Endothelial cell of umbilical vein (primary cell): ENCODE measurements around the gene TTC33. TPM values are rescaled to one million over a fixed set of nuclear protein-coding genes. Genes with fewer than 3 reads are reported as not detected.

ENCODE experiments used
- BruUV-seq: library from RNA; stranded (reverse); fragments of 400-500 nt; replicated peaks from 2 replicates; lab custom pipeline; 2021; lab: Mats Ljungman, UMichigan
- CTCF ChIA-PET: fragments of 300-600, 350-600 bp; sonication (Branson Sonifier 250); formaldehyde crosslinking; loops from one replicate; lab custom pipeline; 2021; ENCODE audit warnings: antibody characterized with exemption, inconsistent platforms; lab: Charles Lee
- POLR2A ChIA-PET: fragments of 300-600, 350-600 bp; sonication (Branson Sonifier 250); formaldehyde crosslinking; loops from one replicate; lab custom pipeline; 2021; ENCODE audit warnings: antibody characterized with exemption, inconsistent platforms; lab: Charles Lee
- DNase-seq: peaks from one replicate; pipeline ENCODE4 v3.0.0-alpha.2; 2011; ENCODE audit warnings: low read depth, low spot score
- FAIRE-seq: peaks from 2 replicates; lab custom pipeline; 2011; peaks lifted over from hg19 to GRCh38; lab: Jason Lieb, UNC
- H2AFZ ChIP-seq: 2 replicates; pipeline ENCODE4 v1.6.0; 2012; ENCODE audit warnings: low read depth, low read length, control low read depth, inconsistent platforms
- H3K27ac ChIP-seq: 2 replicates; pipeline ENCODE4 v1.5.1; 2011; ENCODE audit warnings: low read depth, mild to moderate bottlenecking, control low read depth, low read length, moderate library complexity; ENCODE audit not compliant: insufficient read depth
- H3K27me3 ChIP-seq, 2 experiments: 2 replicates each; pipeline versions ENCODE4 v1.6.0 to v1.6.1; 2011; ENCODE audit warnings: low read length in 2 of 2, mixed read lengths in 1 of 2; ENCODE audit not compliant: control insufficient read depth in 2 of 2, insufficient read depth in 2 of 2
- H3K36me3 ChIP-seq, 2 experiments: 2 replicates in 1 of 2; 3 replicates in 1 of 2; pipeline ENCODE4 v1.5.1; 2011; ENCODE audit warnings: low read length in 2 of 2, mild to moderate bottlenecking in 1 of 2, moderate library complexity in 1 of 2; ENCODE audit not compliant: control insufficient read depth in 2 of 2, insufficient read depth in 2 of 2; ENCODE audit errors: extremely low read depth in 1 of 2
- H3K4me1 ChIP-seq: 3 replicates; pipeline ENCODE4 v1.5.1; 2011; ENCODE audit warnings: mild to moderate bottlenecking, low read length; ENCODE audit not compliant: control insufficient read depth, insufficient read depth; ENCODE audit errors: extremely low read depth
- H3K4me2 ChIP-seq: 2 replicates; pipeline ENCODE4 v1.6.1; 2011; ENCODE audit warnings: low read length, control low read depth, mixed read lengths; ENCODE audit not compliant: insufficient read depth
- H3K4me3 ChIP-seq, 3 experiments: fragments of 200-600 bp in 1 of 3; sonication (generic), shearing (Covaris generic) in 1 of 3; replicated peaks in 1 of 3; 2 replicates each; pipeline ENCODE4 v1.5.1; 2011 to 2016; ENCODE audit warnings: control low read depth in 3 of 3, low read length in 3 of 3, mild to moderate bottlenecking in 2 of 3, inconsistent platforms in 1 of 3, low read depth in 1 of 3, moderate library complexity in 1 of 3; ENCODE audit not compliant: insufficient read depth in 1 of 3
- H3K79me2 ChIP-seq: 2 replicates; pipeline ENCODE4 v1.6.0; 2012; ENCODE audit warnings: low read length, inconsistent platforms; ENCODE audit not compliant: control insufficient read depth, insufficient read depth
- H3K9ac ChIP-seq: replicated peaks from 2 replicates; pipeline ENCODE3; 2011; ENCODE audit warnings: low read length, control low read depth; ENCODE audit not compliant: insufficient read depth; ENCODE audit errors: extremely low read depth
- H3K9me1 ChIP-seq: replicated peaks from 3 replicates; pipeline ENCODE4 v1.6.0; 2011; ENCODE audit warnings: mild to moderate bottlenecking, low read length; ENCODE audit not compliant: control insufficient read depth, insufficient read depth; ENCODE audit errors: extremely low read depth
- H3K9me3 ChIP-seq: replicated peaks from 2 replicates; pipeline ENCODE4 v1.5.1; 2012; ENCODE audit warnings: low read length, inconsistent platforms; ENCODE audit not compliant: control insufficient read depth, insufficient read depth
- H4K20me1 ChIP-seq: replicated peaks from 2 replicates; pipeline ENCODE3; 2011; ENCODE audit warnings: mild to moderate bottlenecking, low read length; ENCODE audit not compliant: control insufficient read depth, insufficient read depth; ENCODE audit errors: extremely low read depth
- EZH2 ChIP-seq: IDR thresholded peaks from 2 replicates; pipeline ENCODE4 v1.6.1; 2012; ENCODE audit warnings: borderline replicate concordance, low read depth, mild to moderate bottlenecking, moderate library complexity, low read length, inconsistent platforms; ENCODE audit not compliant: severe bottlenecking
- FOS ChIP-seq: IDR thresholded peaks from 2 replicates; pipeline ENCODE4 v1.6.1; 2011; ENCODE audit warnings: mild to moderate bottlenecking, low read length, moderate library complexity, borderline replicate concordance; ENCODE audit not compliant: insufficient read depth
- GATA2 ChIP-seq: IDR thresholded peaks from 2 replicates; pipeline ENCODE4 v1.7.0; 2011; ENCODE audit warnings: low read depth, mild to moderate bottlenecking, moderate library complexity, mixed read lengths, low read length; ENCODE audit not compliant: insufficient read length, insufficient read depth
- MYC ChIP-seq: IDR thresholded peaks from one replicate; pipeline ENCODE4 v1.6.1; 2011; ENCODE audit warnings: mild to moderate bottlenecking, low read depth, low read length
- POLR2A ChIP-seq: IDR thresholded peaks from 2 replicates; pipeline ENCODE4 v1.6.1; 2012; ENCODE audit warnings: low read depth, mild to moderate bottlenecking, control low read depth, low read length
- POLR2AphosphoS5 ChIP-seq: IDR thresholded peaks from 2 replicates; pipeline ENCODE4 v1.6.1; 2012; ENCODE audit warnings: low read depth, mild to moderate bottlenecking, control low read depth, low read length, moderate library complexity; ENCODE audit not compliant: insufficient read depth
- dilution Hi-C: fragments of 300-500 bp; cut with MboI; formaldehyde crosslinking; loops from one replicate; pipeline ENCODE4 v1.15.0; 2019; ENCODE audit warnings: low sequenced_read_pairs; ENCODE audit not compliant: extremely low pct_ligation_motif_present
- intact Hi-C: fragments of 100-400 bp; cut with micrococcal nuclease; formaldehyde crosslinking; loops from one replicate; pipeline ENCODE4 v1.10.0; 2022
- polyA plus RNA-seq, 4 experiments: library from polyadenylated mRNA; depleted of rRNA in 3 of 4; stranded (reverse) in 3 of 4; unstranded in 1 of 4; fragments of >200 nt; gene quantifications; 2 replicates each; pipeline versions ENCODE4 v1.2.1 to v1.2.3, GENCODE V29; 2011 to 2012; ENCODE audit warnings: missing spikeins in 1 of 4
- total RNA-seq: library from RNA; stranded (reverse); gene quantifications from 2 replicates; pipeline ENCODE4 v1.2.3, GENCODE V29; 2021
- TF ChIP-seq, protein P1 (sequence below), 2 donors: IDR thresholded peaks; 1 replicate in 1 of 2; 2 replicates in 1 of 2; pipeline ENCODE4 v1.5.1; 2011; ENCODE audit warnings: low read length in 2 of 2, mild to moderate bottlenecking in 2 of 2, moderate library complexity in 2 of 2, control low read depth in 1 of 2, inconsistent platforms in 1 of 2, low read depth in 1 of 2; ENCODE audit not compliant: insufficient read depth in 1 of 2; ENCODE audit errors: extremely low read depth in 1 of 2
- TF ChIP-seq, protein P2 (sequence below): IDR thresholded peaks from 2 replicates; pipeline ENCODE4 v1.6.1; 2011; ENCODE audit not compliant: insufficient read depth, insufficient read length

Gene TTC33
- total and polyA plus RNA-seq, 2 donors (not counting 3 experiments of a cell fraction or from before 2014, with no cell fraction given) = 2.2 to 11.7 TPM

GRCh38 chr5:40575411-40575810 is 180.3 kb downstream of the TTC33 start:
- dilution Hi-C loops (no loop called here), intact Hi-C loops (no loop called here)
- CTCF ChIA-PET = interaction anchor here (0.6 kb wide), 1 partner anchor 108 kb away, joined by 3 read pairs; no protein-coding TSS in a partner anchor
- H3K9ac ChIP-seq = no peak overlapping the region
- H3K36me3 ChIP-seq = no peaks in the 10 kb centered on the region
- no peaks in the 10 kb centered on the region for H4K20me1 ChIP-seq
- H3K9me1 ChIP-seq = no peaks in the 10 kb centered on the region
- H3K79me2 ChIP-seq = no peaks in the 10 kb centered on the region
- FAIRE-seq = no peak
- TF ChIP-seq POLR2A = no peak
- no peak for TF ChIP-seq GATA2
- TF ChIP-seq, protein P1, sequence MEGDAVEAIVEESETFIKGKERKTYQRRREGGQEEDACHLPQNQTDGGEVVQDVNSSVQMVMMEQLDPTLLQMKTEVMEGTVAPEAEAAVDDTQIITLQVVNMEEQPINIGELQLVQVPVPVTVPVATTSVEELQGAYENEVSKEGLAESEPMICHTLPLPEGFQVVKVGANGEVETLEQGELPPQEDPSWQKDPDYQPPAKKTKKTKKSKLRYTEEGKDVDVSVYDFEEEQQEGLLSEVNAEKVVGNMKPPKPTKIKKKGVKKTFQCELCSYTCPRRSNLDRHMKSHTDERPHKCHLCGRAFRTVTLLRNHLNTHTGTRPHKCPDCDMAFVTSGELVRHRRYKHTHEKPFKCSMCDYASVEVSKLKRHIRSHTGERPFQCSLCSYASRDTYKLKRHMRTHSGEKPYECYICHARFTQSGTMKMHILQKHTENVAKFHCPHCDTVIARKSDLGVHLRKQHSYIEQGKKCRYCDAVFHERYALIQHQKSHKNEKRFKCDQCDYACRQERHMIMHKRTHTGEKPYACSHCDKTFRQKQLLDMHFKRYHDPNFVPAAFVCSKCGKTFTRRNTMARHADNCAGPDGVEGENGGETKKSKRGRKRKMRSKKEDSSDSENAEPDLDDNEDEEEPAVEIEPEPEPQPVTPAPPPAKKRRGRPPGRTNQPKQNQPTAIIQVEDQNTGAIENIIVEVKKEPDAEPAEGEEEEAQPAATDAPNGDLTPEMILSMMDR (IDR thresholded peaks at IDR 0.05; ENCODE audit: extremely low read depth in 1 of 2, insufficient read depth in 1 of 2, low read depth in 1 of 2, low read length in 2 of 2) = no peak
- no peak for TF ChIP-seq MYC
- TF ChIP-seq POLR2AphosphoS5 = no peak
- TF ChIP-seq, protein P2, sequence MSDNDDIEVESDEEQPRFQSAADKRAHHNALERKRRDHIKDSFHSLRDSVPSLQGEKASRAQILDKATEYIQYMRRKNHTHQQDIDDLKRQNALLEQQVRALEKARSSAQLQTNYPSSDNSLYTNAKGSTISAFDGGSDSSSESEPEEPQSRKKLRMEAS = no peak
- no peak for TF ChIP-seq FOS
- TF ChIP-seq EZH2 = no peak
- H3K27me3 ChIP-seq = no peaks in the 10 kb centered on the region
- H3K9me3 ChIP-seq = no peaks in the 10 kb centered on the region
- H3K4me1 ChIP-seq = peaks cover 6% of the 10 kb centered on the region
- BruUV-seq = no TSS peak
- no peak for DNase-seq
- no peak overlapping the region for H3K27ac ChIP-seq
- H2AFZ ChIP-seq = peak overlapping the region; percentile 54
- no peak overlapping the region for H3K4me2 ChIP-seq
- H3K4me3 ChIP-seq = no peak overlapping the region
- POLR2A ChIA-PET = no interaction called here
